GM18520 (cell line): ENCODE measurements around the gene WEE2.
"Not testable (repeated sequence)": the region's sequence is repeated elsewhere in the genome, so short reads cannot be mapped to it uniquely, and the experiment has no call there.

ENCODE experiments used
- ATAC-seq: cut with Tn5 transposase; IDR thresholded peaks from one replicate; pipeline ENCODE4 v1.9.1; 2021; ENCODE audit not compliant: unreplicated experiment

Gene WEE2

DNA sequence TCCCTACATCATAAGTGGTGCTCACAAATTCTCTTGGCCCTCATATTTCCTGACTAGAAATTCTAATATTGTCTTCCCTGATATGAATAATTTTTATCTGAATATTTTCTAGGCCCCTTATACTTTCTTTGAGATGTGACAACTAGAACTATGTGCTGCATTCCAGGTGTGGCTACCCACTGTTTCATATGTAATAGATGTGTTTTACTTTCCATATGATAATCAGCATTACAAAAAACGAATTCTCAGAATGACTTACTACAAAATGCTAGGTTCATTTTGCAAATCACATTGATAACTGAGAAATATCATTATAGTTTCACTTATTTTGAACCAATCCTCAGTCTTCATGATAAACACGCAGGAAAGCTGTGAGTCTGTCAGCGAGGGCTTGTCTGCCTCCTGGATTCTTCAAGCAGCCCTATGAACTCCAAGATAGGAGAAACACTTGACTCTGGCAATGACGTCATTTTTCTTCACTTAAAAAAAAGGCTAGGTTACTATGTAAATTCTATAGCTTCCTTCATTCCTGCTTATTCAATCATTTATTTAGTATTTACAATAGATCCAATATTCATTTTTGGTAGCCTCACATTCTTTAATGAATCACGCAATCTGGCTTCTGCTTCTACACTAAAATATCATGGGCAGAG, 4.6 kb downstream of the WEE2 start:
- ATAC-seq, result peak; percentile 50

DNA sequence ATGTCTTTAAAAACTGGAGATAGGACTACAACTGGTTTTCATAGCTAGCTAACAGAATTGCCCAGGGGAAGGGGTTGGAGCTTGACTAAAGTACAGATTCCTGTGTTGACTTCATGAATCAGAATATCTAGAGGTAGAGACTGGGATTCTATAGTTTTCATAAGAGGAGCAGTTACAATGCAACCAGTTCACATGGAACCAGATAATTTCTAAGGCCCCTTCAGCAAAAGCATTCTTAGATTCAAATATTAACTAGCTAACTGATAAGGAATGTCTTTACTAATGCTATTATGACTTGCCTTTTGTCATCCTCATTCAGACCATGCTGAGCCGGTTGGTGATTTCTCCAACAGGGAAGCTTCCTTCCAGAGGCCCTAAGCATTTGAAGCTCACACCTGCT, 5.7 kb downstream of the WEE2 start:
- no peak for ATAC-seq

DNA sequence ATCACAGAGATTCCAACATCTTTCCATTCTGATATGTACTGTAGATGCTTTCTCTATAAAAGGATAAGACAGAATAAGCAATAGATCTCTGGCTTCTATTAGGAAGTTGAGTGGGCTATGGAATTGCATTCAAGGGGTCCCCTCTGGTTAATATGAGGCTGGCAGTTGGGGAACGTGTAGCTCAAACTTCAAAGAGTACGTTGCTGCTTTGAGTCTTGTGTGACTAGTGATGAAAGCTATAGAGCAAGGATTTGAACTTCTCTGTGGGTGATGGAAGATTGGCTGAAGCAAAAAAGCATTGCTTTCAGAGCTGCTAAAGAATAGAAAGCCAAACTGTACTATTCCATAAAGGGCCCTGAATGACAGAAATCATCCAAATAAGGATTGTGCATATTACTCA, 6.4 kb downstream of the WEE2 start:
- ATAC-seq, result no peak

DNA sequence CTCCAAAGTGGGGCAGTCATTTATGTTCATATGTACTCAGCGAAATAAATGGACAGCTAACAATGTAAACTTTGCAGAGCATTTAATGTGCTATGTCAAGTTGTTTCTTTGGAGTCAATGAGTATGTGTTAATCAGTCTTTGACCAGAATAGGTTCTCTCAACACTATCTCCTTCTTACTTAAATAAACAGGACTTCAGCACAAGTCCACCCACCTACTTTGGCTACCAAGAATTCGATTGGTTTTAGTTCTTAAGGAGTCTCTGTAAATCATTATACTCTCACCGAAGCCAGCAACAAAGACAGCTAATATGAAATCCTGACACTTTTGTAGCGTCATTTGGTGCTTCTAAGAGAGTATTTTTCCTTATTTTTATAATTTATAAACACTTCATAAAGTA, 6.9 kb downstream of the WEE2 start:
- no peak for ATAC-seq

DNA sequence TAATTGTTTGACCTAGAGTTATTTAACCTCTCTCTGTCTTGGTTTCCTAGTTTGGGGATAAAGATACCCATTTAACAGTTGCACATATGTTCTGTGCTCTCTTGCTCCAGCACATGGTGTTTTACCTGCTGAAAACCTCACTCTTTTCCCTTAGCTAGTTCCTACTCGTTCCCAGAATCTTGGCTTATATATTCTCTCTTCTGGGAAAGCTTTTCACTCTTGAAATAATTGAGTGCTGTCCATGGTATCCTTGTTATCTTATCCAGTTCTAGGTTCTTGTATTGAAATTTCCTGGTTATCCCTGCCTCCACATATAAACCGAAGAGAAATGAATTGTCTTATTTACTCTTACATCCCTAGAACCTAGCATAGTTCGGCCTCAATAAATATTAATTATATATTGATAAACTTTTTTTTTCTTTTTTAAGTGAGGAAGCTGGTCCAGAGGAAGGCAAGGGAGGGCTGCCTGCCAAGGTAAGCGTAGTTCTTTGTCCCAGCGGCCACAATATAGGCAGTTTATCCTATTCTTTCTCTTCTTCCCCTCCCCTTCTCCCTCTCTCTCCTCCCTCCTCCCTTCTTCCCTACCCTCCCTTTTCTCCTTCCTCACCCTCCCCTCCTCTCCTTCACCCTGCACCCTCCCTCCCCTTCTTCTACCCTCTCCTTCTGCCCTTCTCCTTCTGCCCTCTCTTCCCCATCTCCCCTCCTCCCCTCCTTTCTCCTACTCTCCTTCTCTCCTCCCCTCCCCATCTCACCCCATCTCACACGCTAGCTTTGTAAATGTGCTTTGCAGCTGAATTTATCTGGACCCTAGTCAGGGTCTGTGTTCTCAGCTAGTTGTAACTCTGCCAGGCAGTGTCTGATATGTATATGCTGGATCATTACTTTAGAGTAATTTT, 7.9 kb downstream of the WEE2 start:
- ATAC-seq, result no peak

DNA sequence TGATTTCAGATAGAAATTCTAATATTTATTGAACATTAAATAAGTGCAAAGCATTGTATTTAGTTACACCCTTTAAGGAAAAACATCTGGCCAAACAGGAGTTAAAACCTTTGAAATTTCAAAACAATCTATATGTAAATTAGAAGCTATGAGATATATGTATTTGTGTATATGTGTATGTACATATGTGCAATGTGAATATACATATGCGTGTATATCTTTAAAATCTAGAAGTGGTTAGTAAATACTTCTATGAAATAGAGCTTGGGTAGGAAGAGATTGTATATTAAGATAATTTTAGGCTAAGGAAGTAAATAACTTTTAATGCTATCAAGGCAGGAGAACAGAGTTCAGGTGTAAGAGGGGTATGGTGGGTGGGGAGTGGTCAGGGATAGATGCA, 9.3 kb downstream of the WEE2 start:
- no peak for ATAC-seq

DNA sequence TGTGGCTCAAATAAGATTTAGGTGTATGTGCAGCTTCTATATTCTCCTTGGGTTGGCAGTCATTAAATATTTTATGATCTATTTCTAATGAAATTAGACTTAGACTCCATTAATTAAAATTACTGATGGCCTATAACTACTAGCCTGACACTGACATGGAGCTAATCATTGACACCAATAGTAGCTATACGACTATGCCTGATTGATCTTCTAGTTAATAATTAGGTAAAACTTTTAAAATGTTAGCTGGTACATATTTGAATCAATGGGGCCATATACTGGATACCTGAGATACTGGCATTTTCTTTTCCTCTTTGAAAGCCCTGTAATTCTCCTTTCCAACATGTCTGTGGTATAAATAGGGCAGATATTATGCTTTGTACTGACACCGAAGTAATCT, 14.4 kb downstream of the WEE2 start:
- no peak for ATAC-seq

DNA sequence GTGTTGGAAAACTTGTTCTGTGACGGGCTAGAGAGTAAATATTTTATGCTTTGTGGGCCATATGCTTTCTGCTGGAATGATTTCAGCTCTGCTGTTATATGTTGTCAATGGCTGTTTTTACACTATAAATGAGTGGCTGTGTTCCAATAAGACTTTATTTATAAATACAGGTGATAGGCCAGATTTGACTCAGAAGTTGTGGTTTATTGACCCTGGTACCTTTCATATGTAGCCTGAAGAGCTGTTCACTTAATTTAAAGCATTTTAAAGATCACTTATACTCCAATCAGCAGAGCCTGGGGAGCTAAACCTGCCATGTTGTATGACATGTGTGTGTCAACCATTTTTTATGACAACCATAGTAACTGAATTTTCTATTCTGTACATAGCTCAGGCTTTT, 20.9 kb downstream of the WEE2 start:
- no peak for ATAC-seq

DNA sequence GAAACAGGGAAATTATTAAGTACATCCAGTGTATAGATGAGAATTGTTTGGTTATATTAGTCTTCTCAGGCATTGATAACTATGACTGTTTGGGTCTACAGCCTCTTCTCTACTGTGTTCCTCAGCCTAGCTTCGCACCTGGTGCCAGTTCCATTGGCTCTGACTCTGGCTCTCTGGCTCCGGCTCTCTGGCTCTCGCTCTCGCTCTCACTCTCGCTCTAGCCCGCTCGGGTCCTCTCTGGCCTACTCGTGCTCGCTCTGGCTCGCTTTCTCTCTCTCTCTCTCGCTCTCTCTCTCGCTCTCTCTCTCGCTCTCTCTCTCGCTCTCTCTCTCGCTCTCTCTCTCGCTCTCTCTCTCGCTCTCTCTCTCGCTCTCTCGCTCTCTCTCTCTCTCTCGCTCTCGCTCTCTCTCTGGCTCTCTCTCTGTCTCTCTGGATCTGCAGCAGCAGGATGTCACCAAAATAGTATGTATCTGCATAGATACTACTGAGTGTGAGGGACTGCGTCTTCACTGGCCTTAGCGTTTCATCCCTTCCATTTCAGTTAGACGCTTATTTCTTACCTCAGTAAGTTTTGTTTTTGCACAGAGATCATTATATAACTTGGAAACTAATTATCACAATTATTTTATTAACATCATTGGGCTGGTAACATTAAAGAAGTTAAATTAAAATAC, 23.5 kb downstream of the WEE2 start:
- ATAC-seq, result no peak

DNA sequence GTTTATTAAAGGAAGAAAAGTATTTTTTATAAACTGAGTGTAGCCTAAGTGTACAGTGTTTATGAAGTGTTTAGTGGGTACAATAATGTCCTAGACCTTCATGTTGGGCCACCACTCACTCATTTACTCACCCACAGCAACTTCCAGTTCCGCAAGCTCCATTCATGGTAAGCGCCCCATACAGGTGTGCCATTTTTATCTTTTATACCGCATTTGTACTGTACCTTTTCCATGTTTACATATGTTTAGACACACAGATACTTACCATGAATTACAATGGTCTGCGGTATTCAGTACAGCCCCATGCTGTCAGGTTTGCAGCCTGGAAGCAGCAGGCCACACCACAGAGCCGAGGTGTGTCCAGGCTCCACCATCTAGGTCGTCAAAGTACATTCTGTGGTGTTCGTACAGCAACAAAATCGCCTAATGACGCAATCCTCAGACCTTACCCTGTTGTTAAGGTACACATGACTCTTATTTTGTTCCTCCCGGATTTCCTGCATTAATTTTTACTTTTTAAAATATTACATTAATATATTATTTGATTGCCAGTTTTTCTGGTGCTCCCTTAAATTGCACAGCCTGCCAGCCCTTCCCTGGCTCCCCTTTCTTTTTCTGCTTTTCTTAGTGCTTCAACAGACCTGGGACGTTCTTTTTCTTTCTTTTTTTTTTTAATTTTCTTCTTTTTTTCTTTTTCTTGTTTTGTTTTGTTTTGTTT, 29.1 kb downstream of the WEE2 start:
- ATAC-seq, result no peak

DNA sequence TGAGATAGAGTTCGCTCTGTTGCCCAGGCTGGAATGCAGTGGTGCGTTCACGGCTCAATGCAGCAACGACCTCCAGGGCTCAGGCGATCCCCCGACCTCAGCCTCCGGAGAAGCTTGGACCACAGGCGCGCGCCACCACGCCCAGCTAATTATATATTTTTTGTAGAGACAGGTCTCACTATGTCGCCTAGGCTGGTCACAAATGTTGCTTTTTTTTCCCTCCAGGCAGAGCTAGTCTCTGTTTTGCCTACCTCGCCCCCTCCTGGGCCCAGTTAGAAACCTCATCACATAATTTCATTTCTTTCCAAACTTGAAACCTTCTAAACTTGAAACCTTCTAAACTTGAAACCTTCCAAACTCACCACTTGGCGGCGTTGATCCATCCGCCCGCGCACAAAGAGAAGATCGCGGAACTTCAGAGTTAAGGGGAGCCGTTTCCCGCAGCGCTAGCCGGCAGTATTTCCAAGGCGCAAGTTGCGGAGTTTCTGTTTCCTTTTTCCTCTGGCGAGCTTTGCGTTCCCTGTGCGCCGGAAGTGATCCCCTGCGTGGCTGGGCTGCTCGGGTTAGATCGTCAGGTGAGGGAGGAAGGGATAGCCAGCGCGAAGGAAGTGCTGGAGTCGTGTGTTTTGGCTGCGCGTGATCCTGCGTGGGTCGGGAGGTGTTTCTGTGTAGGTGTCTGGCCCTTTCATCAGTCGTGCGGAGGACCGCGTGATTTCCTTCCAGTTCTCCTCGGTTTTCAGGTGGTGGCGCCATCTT, 29.9 kb downstream of the WEE2 start, which contains the start of gene SSBP1:
TSS of gene SSBP1 (plus strand) at position 523 of the 756 bp plus-strand sequence. CDS start 809 bp downstream, outside the sequence.
- peak; percentile 90 for ATAC-seq

DNA sequence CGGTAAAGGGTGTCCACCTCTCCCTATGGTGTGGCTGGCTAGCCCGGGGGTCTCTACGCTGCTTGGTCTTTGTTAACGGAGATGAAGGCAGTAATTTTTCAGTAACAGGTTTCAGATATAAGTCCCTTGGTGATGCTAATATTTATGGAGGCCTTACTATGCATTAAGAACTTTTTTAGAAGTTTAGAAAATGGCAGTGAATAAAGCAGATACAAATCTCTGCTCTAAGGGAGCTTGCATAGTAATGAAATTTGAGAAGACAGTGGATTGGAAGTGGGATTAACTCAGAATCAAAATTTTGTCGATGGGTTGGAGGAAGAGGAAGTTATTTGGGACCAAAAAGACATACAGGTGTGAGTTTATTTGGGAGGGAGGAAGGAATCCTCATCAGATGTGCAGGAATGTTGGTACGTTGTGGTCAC, 30.4 kb downstream of the WEE2 start:
- no peak for ATAC-seq

DNA sequence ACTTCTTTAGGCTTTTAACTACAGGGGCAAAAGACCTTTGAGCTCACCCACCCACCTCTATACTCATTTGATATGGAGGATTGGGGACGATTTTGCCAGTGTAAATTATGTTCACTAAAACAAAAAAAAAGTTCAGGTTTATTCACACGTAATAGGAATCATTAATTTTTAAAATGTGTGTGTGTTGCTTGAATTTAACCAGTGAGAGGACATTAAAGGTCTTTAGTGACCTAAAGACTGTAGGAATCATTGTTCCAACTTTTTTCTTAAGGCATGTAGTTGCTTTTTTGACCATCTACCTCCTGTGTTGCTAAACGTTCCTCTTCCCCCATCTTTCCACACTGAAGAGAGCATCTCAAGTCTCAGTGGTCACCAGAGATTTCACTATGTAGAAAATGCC, 31.1 kb downstream of the WEE2 start:
- ATAC-seq, result no peak

DNA sequence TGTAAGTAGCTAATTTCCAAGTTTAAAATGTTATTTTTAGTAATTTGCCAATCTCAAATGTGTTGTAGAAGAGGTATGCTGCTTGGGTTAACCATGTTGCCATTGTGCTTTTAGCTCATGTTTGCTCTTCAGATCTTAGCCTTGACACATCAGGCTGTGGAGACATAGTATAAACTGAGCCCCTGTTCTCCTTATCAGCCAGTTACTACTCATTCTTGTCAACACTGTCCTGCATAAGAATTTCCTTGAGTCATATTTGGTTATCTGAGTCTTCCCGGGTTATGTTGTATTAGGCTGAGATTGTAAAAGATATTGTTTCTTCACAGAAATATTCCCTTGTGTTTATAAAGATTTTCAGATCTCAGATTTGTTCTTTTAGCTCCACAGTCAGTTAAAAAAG, 34.1 kb downstream of the WEE2 start:
- no peak for ATAC-seq

DNA sequence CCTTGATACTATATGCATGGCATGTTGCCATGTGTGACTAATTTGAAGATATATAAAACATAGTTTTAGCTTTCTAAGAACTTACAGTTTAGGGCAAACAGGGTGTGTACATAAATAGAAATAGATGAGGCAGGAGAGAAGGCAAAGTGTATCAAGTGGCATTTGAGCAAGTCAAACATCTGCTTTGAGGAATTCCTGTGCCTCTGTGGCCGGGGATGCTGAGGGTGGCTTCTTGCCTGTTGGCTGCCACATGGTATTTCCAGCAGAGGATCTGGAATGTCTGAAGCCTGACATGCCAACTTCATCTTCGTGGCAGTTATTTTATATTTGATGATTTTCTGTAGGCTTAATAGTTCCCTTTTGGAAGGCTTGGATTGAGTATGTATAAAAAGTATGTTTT, 36.0 kb downstream of the WEE2 start:
- ATAC-seq, result no peak

DNA sequence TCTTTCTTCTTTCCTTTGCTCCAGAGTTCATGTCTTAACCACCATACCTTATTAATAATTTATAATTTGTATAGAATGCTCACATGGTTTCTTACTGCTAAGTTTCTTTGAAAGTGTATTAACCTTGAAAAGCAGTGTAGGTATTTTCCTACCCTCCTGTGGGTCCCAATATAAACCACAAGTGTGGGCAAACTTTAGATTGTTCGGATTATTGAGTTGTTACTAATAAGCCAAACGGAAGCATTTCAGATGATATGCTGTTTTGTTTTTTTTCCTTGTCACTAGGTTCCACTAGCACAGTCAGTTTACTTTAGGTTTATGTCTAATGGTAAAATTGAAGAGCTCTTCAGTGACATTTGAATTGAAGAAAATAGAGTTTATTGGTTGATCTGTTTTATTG, 40.2 kb downstream of the WEE2 start:
- no peak for ATAC-seq

DNA sequence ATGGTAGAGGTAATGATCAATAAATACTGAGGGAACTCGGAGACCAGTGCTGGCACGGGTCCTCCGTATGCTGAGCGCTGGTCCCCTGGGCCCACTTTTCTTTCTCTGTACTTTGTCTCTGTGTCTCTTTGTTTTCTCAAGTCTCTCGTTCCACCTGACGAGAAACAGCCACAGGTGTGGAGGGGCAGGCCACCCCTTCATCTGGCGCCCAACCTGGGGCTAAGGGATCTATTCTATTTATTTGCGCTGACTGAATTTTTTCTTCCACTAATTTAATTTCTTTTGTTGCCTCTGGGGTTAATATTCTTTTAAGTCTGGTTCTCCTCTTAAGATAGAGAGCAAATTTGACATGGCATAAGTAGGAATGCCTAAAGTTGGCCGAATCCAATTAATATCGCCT, 43.8 kb downstream of the WEE2 start:
- not testable (repeated sequence) for ATAC-seq

DNA sequence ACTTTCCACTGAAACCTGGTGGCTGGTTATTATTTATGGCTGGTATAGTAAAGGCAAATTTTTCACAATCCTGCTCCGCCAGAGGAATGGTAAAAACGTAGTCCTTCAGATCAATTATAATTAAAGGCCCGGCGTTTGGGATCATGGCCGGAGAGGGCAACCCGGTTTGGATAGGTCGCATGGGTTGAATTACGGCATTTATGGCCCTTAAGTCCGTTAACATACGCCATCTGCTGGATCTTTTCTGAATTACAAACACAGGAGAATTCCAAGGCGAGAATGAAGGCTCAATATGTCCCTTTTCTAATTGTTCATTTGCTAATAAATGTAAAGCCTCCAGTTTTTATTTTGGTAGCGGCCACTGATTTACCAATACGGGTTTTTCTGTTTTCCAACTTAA, 44.5 kb downstream of the WEE2 start:
- no peak for ATAC-seq

DNA sequence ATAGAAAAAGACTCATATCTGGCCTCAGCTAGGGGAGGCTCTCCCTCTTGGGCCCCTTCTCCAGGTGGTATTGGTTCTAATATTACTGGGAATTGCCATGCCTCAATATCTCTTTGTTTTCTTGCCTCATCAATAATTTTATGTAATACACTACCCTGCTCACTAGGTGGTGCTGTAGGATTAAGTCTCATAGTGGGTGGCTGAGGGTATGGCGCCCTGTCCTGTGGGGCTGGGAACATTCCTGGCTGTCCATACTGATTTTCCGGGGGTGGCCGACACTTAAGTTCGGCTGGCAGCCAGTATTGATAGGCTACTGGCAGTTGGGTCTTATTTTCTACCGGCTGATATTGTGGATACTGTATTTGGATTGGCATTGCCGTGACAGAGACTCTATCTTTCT, 46.8 kb downstream of the WEE2 start:
- ATAC-seq, result no peak

DNA sequence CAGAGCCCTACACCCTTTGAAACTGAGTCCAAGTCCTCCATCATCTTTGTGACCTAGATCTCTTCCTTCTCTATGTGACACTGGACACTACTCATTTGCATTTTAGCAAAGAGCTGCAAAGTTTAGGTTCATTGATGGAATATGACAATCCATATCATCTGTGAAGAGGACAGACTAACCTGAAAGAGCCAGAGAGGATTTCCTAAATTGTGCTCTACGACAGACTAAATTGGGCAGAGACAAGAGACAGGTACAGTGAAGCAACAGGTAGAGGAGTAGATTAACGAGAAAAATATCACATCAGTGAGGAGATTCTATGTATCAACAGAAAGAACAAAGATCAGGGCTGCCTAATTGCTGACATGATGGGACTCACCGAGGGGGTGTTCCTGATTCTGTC, 55.6 kb downstream of the WEE2 start, which contains the start of gene TAS2R3:
TSS of gene TAS2R3 (plus strand) at position 301 of the 400 bp plus-strand sequence. CDS start at position 363, 62 bp downstream.
- ATAC-seq, result no peak
